ENCODE measurements around the gene SLC66A1.
A peak's percentile ranks its signal among the peaks of the same experiment; 100 is the strongest.
"Not testable (repeated sequence)": the region's sequence is repeated elsewhere in the genome, so short reads cannot be mapped to it uniquely, and the experiment has no call there.

The SLC66A1 gene

GRCh38 chr1:19311931-19312781 lies at the start of gene SLC66A1, which contains the start of gene AKR7A2:
Gene SLC66A1, plus strand, starts transcription at chr1:19312326. Its CDS starts 5,352 bp downstream, at chr1:19317678.
Gene AKR7A2, minus strand, starts transcription at chr1:19312144. Its CDS starts 20 bp downstream, at chr1:19312124.
- DNase-seq = peak; percentile 77

- no peak for DNase-seq
These were observed 49.4 kb upstream of the SLC66A1 start for GRCh38 chr1:19262744-19263143.

GRCh38 chr1:19268445-19268844 lies 43.7 kb upstream of the SLC66A1 start:
- DNase-seq = no peak

- not testable (repeated sequence) for DNase-seq
These were observed 42.4 kb upstream of the SLC66A1 start for GRCh38 chr1:19269427-19270342.

- not testable (repeated sequence) for DNase-seq
These were observed 41.8 kb upstream of the SLC66A1 start for GRCh38 chr1:19270343-19270730.

- no peak for DNase-seq
These were observed 40.1 kb upstream of the SLC66A1 start for GRCh38 chr1:19272064-19272463.

- no peak for DNase-seq
These were observed 38.9 kb upstream of the SLC66A1 start for GRCh38 chr1:19273106-19273843.

GRCh38 chr1:19273844-19274531 lies 38.1 kb upstream of the SLC66A1 start:
- not testable (repeated sequence) for DNase-seq

GRCh38 chr1:19274636-19275035 lies 37.5 kb upstream of the SLC66A1 start:
- DNase-seq = no peak

- no peak for DNase-seq
These were observed 28.2 kb upstream of the SLC66A1 start for GRCh38 chr1:19283891-19284290.

- DNase-seq = no peak
These were observed 27.2 kb upstream of the SLC66A1 start for GRCh38 chr1:19284881-19285280.

- not testable (repeated sequence) for DNase-seq
These were observed 26.8 kb upstream of the SLC66A1 start for GRCh38 chr1:19285366-19285765.

- DNase-seq = not testable (repeated sequence)
These were observed 26.3 kb upstream of the SLC66A1 start for GRCh38 chr1:19285807-19286206.

GRCh38 chr1:19287436-19288185 lies 24.5 kb upstream of the SLC66A1 start:
- DNase-seq = no peak

GRCh38 chr1:19288324-19289241 lies 23.5 kb upstream of the SLC66A1 start, which contains the start of gene AKR7A3:
Gene AKR7A3, minus strand, starts transcription at chr1:19288770. Its CDS starts 61 bp downstream, at chr1:19288709.
- DNase-seq = not testable (repeated sequence)

GRCh38 chr1:19289244-19289643 lies 22.9 kb upstream of the SLC66A1 start:
- DNase-seq = no peak

- no peak for DNase-seq
These were observed 17.5 kb upstream of the SLC66A1 start for GRCh38 chr1:19294638-19295037.

- no peak for DNase-seq
These were observed 11.9 kb upstream of the SLC66A1 start for GRCh38 chr1:19300211-19300610.

- not testable (repeated sequence) for DNase-seq
These were observed 8.0 kb upstream of the SLC66A1 start for GRCh38 chr1:19304081-19304480.

- DNase-seq = no peak
These were observed 6.2 kb upstream of the SLC66A1 start for GRCh38 chr1:19305880-19306279.
